HTR-8/SVneo (cell line): ENCODE measurements around the gene DISP2.
A peak's percentile ranks its signal among the peaks of the same experiment; 100 is the strongest.

Experiments used
- DNase-seq: peaks from one replicate; pipeline ENCODE4 v3.0.0; 2011; ENCODE audit warnings: low spot score, mixed read lengths; ENCODE audit not compliant: insufficient read length
- FAIRE-seq: peaks from 2 replicates; lab custom pipeline; 2011; peaks lifted over from hg19 to GRCh38; lab: Jason Lieb, UNC

DISP2 gene

GRCh38 chr15:40340038-40340739 is 17.8 kb upstream of the DISP2 start:
- FAIRE-seq = no peak
- no peak for DNase-seq

GRCh38 chr15:40340740-40341400 is 17.1 kb upstream of the DISP2 start, which contains the start of gene CCDC9B:
Gene CCDC9B, minus strand, starts transcription at chr15:40340939. Its CDS starts 120 bp downstream, at chr15:40340819.
- FAIRE-seq (peak; percentile 92), DNase-seq (peak; percentile 81)

GRCh38 chr15:40342416-40343320 is 15.4 kb upstream of the DISP2 start:
- FAIRE-seq (peak; percentile 54), DNase-seq (no peak)

- peak; percentile 88 for FAIRE-seq
- DNase-seq = peak; percentile 63
These were observed 14.5 kb upstream of the DISP2 start for GRCh38 chr15:40343512-40343911.

- DNase-seq (no peak), FAIRE-seq (no peak)
These were observed 13.8 kb upstream of the DISP2 start for GRCh38 chr15:40344217-40344616.

GRCh38 chr15:40344631-40345120 is 13.3 kb upstream of the DISP2 start:
- FAIRE-seq = peak; percentile 85
- DNase-seq = peak; percentile 81

GRCh38 chr15:40345225-40345866 is 12.7 kb upstream of the DISP2 start:
- FAIRE-seq = no peak
- no peak for DNase-seq

GRCh38 chr15:40345867-40346578 is 12.0 kb upstream of the DISP2 start:
- FAIRE-seq (no peak), DNase-seq (no peak)

GRCh38 chr15:40346579-40347558 is 11.2 kb upstream of the DISP2 start:
- DNase-seq = no peak
- no peak for FAIRE-seq

GRCh38 chr15:40347559-40348473 is 10.2 kb upstream of the DISP2 start:
- DNase-seq = no peak
- no peak for FAIRE-seq

GRCh38 chr15:40348474-40348870 is 9.5 kb upstream of the DISP2 start:
- no peak for DNase-seq
- FAIRE-seq = no peak

GRCh38 chr15:40349163-40349562 is 8.9 kb upstream of the DISP2 start:
- FAIRE-seq = no peak
- DNase-seq = no peak

GRCh38 chr15:40352281-40352901 is 5.6 kb upstream of the DISP2 start:
- no peak for FAIRE-seq

GRCh38 chr15:40353697-40354096 is 4.3 kb upstream of the DISP2 start:
- peak; percentile 36 for FAIRE-seq
- no peak for DNase-seq

More at GRCh38 chr15:40352281-40352901, 5.6 kb upstream of the DISP2 start:
- no peak for DNase-seq

GRCh38 chr15:40354408-40355171 is 3.4 kb upstream of the DISP2 start:
- FAIRE-seq (peak; percentile 79), DNase-seq (peak; percentile 48)

GRCh38 chr15:40355976-40356585 is 1.9 kb upstream of the DISP2 start:
- DNase-seq = no peak
- FAIRE-seq = no peak
